HG03442 (cell line): ENCODE data around the gene FOXA1.
"Not testable (repeated sequence)": the region's sequence is repeated elsewhere in the genome, so short reads cannot be mapped to it uniquely, and the experiment has no call there.

Source experiments
- ATAC-seq: cut with Tn5 transposase; IDR thresholded peaks from one replicate; pipeline ENCODE4 v1.9.1; 2021; ENCODE audit warnings: mild to moderate bottlenecking, moderate library complexity; ENCODE audit not compliant: unreplicated experiment

Gene FOXA1

DNA sequence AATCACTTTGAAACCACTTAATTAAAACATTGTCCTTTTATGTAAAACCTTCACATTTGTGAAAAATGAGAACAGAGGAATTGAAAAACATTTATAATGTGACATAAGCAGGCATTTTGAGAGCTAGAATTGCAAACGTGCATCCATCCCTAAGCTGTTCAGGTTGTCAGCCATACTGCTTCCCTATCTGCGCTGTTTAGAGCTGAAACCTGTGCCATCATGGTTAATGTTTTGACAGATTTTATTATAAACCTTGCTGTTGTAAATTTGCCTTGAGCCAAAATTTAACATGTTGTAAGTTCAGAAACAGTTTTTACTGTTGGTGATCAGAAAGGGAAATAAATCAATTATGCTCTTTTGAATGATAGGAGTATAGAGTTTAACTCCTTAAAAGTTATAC is 31.9 kb downstream of the FOXA1 start:
- ATAC-seq = no peak

DNA sequence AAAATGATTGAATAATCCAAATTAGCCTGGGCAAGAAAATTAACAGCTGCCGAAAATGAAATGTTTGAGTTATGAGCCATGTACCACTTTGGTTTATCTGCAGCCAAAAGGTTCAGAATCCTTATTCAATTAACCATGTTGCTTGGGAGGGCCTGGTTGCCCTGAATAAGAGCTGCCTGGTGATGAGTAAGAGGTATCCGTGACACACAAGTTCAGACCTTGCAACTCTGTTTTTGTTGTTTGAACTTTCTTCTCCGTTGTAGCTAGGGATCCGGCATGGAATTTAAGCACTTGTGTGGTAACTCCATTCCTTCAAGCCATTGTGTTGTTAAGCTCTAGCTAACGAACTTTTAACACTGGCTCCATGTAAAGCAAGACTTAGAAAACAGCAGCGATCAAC is 35.7 kb downstream of the FOXA1 start:
- no peak for ATAC-seq

DNA sequence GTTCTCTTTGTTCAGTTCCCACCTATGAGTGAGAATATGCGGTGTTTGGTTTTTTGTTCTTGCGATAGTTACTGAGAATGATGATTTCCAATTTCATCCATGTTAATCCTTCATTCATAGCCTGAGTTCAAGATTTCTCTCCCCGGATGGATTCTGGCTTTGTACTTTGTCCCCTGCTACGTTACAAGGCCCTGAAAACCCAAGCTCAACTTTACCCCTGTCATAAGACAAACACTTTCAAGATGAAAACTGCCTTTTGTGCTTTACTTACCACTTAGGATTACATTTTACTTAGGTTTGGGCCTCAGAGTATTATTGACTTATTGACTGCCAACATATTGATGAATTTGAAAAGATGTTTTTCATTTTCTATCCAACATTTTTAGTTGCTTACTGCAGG is 36.3 kb downstream of the FOXA1 start:
- ATAC-seq = no peak

DNA sequence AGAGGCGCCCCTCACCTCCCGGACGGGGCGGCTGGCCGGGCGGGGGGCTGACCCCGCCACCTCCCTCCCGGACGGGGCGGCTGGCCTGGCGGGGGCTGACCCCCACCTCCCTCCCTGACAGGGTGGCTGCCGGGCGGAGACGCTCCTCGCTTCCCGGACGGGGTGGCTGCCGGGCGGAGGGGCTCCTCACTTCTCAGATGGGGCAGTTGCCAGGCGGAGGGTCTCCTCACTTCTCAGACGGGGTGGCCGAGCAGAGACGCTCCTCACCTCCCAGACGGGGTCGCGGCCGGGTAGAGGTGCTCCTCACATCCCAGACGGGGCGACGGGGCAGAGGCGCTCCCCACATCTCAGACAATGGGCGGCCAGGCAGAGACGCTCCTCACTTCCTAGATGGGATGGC is 39.5 kb downstream of the FOXA1 start:
- not testable (repeated sequence) for ATAC-seq

DNA sequence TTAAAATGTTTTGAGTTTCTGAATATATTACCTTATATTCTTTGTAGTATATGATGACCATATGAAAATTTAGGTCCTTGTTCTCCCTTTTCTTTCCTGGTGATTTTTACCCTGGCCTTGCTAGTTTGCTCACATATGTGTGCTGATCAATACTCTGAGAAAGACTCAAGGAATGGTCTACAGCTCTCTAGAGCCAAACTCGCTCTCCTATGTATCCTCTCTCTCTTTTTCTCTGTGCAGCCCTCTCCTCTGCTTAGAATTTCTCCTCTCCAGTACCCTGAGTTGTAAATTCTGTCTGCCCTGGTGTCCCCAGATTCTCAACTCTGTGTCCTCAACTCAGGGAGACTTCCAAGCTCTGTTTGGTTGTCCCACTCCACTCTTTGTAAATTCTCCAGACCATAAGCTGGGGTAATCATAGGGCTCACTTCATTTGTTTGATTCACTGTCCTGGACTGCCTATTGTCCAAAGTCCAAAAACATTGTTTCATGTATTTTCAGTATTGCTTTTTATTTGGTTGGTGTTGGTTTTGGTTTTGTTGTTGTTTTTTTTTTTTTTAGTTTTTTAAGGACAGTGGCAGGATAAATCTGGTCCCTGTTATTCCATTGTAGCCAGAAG is 41.0 kb downstream of the FOXA1 start:
- ATAC-seq = no peak

DNA sequence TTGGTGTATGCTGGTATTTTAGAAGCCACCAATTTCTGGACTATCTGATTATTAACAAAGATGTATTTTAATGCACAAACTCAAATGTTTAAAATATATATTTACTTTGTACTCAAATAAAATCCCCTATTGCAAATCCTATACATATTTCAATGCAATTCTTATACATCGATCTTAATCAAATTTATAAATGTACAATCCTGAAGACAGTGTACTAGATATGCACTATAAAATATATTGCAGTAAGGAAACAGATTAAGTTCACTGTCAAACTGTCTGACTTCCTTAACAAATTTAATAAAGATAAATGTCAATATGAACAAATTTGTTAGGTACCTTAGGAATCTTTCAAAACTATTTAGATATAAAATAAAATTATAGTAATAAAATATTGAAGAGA is 43.9 kb downstream of the FOXA1 start:
- no peak for ATAC-seq

DNA sequence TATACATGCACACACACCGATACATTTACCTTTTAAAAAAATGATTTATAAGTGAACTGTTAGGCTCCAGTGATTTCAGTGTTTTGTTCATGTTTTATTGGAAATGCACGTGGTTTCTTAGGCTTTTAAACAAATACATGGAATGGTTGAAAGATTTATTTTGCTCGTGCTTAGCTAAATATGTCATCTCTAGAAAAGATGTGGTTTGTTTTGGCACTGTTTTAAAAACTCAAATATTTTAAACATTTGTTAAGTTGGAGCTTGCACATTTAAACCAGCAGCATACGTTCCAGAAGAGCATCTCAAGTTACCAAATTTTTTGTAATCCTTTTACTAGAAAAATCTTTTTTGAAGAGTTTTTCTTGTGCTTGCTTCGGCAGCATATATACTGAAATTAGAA is 44.5 kb downstream of the FOXA1 start:
- no peak for ATAC-seq

DNA sequence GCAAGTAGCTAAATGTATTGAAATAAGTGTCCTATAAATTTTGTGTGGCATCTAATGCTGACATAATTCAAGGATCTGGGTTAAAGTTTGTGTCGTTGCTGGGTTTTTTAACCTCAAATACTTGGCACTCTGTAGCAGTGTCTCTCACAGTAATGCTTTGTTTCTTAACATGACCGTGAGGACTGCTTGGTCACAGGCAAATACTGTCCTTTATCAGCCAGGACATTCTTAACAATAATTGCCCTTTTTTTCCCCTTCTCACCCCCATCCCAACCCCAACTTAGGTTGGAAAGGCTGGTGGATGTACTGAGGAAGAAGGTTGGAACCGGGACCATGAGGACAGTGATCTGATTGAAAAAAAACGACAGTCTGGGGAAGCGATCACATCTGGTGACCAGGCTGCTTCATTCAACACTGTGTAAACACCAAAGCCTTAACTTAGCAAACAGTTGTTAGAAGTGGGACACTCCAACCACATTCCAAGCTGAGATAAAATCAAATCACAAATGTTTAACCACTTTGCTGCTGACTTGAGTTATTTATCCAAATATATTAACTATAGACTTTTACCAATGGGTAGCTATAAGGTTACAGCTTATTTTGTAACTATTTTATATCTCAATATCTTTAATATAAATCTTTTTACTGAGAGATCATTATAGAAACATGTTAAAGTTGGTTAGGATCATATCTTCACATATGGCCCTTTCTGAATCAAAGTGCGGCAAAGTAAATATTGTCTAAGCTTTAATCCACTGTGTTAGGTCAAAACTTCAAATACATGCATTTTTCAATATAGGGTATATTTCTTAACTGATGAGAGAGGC is 48.2 kb downstream of the FOXA1 start:
- no peak for ATAC-seq

DNA sequence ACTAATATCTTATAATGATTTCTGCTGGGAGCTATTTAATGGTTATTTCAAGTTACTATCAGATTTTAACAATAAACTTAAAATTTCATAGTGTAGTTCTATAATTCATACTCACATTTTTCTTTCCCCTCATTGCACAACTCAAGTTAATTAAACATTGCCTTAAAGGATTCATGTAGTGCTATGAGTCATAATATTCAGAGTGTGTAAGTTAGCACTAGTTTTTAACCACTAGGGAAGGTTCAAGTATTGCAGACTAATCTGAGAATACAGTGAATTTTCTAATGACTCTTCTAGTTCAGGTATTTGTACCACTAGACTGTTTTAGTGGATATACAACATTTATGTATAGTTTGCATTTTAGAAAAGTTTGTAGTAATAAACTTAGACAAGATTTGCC is 49.9 kb downstream of the FOXA1 start:
- no peak for ATAC-seq

DNA sequence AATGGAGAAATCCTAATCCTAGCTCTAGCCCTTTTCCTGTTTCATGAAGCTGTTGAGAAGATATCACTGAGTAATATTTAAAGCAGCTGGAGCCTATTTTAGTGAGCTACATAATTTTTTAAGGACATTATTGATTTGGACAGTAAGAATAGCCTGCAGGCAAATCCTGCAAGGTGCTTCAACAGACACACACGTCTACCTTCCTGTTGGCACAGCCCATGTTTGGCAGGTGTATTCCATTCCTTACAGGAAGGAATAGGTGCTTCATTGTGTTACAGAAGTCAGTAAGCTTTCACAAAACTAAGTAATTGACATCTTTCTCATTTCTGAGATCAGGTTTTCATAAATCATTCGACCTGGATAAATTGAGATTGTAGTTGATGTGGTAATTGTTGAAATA is 50.6 kb downstream of the FOXA1 start:
- no peak for ATAC-seq

DNA sequence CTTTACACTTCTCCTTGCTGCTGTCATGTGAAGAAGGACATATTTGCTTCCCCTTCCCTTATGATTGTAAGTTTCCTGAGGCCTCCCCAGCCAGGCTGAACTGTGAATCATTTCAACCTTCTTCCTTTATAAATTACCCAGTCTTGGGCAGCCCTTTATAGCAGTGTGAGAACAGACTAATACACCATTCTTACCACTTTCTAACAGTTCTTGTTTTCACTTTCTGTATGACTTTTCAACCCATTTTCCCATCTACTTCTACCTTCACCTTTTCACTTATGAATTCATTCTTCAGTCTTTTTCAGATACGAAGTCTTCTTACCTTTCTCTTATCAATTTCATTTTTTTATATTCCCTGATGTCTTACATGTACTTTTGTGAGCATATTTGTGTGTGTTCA is 55.1 kb downstream of the FOXA1 start:
- ATAC-seq = no peak
